ENCODE results near the gene POP7.

POP7 gene

GRCh38 chr7:100730136-100730800 is 24.3 kb downstream of the POP7 start:
- DNase-seq = no peak

- no peak for DNase-seq
Observed at GRCh38 chr7:100731937-100732636, 26.2 kb downstream of the POP7 start.

- no peak for DNase-seq
Observed at GRCh38 chr7:100735730-100736129, 29.8 kb downstream of the POP7 start.

- DNase-seq = no peak
Observed at GRCh38 chr7:100736671-100737070, 30.8 kb downstream of the POP7 start.

GRCh38 chr7:100739934-100740333 is 34.0 kb downstream of the POP7 start:
- no peak for DNase-seq

- DNase-seq = no peak
Observed at GRCh38 chr7:100744605-100745004, 38.7 kb downstream of the POP7 start.

GRCh38 chr7:100745184-100745583 is 39.3 kb downstream of the POP7 start:
- DNase-seq = no peak

- no peak for DNase-seq
Observed at GRCh38 chr7:100752994-100753393, 47.1 kb downstream of the POP7 start.

- DNase-seq = no peak
Observed at GRCh38 chr7:100753750-100754149, 47.8 kb downstream of the POP7 start.

All from NCI-H187 treated with DMSO at 0.1 percent for 48 hours (cell line).